ENCODE measurements around the gene TUBB6.

TUBB6 gene

DNA sequence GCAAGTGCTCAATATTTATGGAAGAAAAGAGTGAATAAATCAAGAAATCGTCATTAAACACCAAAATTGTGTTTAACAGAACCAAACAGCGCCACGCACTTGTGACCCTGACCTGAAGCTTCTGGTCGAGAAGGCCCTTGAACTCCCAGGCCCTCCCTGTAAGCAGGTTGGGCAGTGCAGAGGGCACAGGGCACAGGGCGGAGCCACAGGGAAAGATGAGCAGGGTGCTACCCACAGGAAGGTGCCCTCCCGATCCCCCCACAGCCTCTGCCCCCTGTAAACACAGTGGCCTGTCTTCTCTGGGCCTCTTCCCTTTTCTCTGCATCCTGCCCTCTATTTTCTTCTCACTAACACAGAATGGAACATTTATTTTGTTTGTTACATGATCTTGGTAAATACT is 16.9 kb upstream of the TUBB6 start:
- no peak for DNase-seq (ENCODE audit: low spot score)

DNA sequence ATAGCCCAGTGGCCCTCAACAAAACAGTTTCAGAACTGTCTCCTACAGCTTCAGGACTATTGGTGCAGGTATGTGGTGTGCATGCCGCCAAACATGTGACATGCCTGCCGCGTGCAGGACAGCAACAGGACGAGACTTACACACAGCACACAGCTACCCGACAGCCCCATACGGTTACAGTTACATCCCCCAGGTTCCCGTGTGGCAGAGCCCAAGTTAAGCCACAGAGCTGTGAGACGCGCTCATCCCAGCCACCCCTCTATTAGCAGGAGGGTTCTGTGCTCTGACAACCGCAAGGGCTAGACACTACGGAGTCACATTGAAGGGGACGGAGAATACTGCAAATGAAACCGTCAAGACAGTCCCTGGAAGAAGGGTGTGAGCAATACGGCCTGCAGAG is 16.4 kb upstream of the TUBB6 start:
- DNase-seq (ENCODE audit: low spot score): no peak

DNA sequence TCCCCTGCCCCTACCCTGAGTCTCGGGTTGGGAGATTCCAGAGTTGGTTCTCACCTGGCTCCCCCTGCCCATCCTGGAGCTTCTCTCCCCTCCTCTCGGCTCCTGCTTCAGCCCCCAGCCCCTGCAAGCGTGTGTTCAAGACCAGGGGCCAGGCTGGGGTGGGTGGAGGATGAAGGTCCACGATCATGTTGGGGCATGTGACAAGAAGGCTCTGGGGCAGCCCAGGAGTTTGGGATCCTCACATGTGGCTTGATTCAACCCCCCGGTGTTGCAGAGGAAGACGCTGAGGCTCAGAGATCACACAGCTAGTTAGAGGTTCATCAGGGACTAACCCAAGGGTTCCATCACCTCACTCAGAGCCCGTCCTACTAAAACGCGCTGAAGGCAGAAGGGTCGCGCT is 14.2 kb upstream of the TUBB6 start:
- DNase-seq (ENCODE audit: low spot score): no peak

DNA sequence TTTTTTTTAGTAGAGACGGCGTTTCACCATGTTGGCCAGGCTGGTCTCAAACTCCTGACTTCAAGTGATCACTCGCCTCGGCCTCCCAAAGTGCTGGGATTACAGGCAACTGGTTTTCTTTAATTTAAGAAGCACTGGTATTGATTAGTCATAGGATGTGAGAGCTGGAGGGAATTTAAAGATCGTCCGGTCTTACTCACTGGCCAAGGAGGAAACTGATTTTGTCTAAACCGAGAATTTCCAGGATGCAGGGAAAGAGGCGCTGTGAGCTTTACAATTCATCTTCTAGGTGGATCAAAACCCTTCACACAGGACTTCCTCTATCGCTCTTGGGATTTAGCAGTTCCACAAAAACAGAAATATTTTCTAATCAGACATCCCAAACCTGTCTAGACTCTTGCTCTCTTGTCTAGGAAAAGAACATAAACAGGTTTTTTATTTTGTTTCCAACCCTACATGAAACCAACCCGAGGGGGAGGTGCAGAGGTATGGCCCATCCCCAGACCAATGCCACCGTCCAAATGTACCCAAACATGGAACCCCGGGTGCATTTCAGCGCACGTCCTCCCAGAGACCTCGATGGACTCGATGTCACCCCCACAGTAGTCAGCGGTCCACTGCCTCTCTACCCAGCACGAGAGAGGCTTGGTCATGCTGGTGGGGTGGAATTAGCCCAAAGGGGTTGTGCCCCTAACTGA is 12.5 kb upstream of the TUBB6 start:
- DNase-seq (ENCODE audit: low spot score): no peak

DNA sequence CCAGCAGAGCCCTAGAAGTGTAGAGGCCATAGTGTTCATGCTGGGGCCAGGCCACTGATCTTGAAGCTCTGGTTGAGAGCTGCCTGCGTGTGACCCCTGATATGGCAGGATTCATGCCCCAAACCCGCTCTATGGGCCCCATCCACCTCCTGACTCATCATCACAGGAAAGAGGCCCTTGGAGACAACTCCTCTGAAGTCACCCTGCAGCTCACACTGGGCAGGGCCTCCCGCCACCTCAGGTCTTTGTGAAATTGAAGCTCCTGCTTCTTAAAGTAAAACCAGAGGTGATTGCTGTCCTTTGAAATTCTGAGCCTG is 12.0 kb upstream of the TUBB6 start:
- DNase-seq (ENCODE audit: low spot score): no peak

DNA sequence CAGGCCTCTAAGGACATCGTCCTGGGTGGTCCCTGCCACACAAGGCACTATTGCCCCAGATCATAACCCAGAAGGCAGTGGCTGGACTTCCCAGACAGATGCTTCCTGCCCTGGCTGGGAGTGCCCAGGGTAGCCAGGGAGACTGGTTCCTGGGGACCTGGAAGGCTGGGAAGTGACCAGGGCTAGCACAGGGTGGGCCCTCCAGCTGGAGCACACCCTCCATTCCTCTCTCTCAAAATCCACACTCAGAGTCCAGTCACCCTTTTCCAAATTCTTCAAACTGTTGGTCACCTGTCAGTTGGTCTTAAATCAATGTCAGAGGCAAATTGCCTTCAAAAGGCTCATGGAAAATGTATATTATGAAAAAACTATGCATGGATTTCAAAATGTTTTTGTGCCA is 11.6 kb upstream of the TUBB6 start:
- no peak for DNase-seq (ENCODE audit: low spot score)

DNA sequence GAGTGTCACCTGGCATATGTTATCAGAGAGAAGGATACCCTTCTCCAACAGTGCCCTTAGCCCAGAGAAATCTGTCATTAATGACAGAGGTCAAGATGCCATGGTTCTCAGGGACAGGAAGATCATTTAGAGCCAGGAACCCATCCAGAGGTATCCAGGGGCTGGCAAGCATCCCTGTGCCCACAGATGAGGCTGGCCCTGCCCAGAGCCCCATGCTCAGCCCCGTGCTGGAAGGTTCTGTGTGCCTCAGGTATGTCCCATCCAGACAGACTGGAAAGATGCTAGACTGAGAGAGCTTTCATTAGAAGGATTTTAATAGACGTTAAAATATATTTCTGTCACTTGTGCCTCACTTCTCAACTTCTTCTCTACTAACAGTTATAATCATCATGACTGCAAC is 8.2 kb upstream of the TUBB6 start:
- DNase-seq (ENCODE audit: low spot score): no peak

DNA sequence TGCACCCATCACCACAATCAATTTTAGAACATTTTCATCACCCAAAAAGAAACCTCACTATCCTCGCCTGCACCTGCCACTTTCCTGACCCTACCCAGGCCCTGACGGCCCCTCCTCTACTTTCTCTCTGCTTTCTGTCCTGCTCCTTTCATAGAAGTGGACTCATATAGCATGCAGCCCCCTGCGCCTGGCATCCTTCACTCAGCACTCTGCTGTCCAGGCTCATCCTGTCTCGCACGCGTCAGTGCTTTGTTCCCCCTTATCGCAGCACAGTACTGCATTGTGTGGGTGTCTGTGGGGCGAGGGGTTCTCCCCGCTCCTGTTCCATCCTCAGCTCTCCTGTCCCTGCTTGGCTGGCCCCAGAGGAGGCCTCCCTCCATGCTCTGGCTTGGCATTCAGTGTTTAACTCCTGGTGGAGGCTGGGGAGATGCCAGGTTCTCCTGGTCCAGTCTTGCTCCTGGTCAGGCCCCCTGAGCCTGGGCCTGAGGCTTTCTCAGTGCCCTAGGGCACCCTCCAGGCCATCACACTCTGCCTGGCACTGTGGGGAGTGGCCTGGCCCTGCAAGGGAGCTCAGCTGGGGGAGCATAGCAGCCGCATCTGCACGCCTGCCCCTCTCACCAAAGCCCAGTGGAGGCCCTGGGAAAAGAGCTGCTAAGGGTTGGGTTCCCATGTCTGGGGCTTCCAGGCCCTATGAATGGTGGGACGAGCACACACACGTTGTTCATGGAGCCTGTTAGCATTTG is 6.6 kb upstream of the TUBB6 start:
- DNase-seq (ENCODE audit: low spot score): no peak

DNA sequence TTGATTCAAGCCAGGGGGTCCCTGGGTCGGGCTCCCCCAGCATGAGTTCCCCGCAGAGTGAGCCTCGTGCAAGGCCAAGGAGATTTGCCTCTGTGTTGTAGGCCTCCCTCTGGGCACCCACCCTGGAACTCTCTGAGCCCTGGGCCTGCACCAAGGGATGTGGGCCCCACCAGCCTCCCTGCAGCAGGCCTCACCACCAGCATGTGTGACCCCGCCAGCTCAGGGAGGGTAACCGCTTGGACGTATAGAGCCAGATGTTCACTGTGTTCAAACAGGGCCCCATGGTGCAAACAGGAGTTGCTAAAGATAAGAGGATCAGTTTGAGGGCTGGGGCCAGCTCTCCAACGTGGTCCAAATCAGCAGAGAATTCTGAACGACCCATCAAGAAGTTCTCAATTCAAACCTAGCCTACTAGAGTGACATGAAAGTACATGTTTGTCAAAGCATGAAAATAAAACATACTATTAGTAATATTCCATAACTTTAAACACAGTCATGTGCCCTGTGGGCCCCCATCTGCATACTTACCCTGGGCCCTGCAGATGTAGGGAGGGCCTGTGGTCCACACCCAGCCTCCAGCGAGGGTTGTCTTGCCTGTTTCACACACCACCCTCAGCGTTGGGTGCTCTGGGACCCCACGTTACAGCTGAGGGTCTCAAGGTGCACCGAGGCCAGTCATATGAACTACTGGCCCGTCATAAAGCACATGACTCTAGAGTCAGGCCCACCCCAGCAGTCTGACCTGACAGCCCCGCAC is 5.5 kb upstream of the TUBB6 start:
- no peak for DNase-seq (ENCODE audit: low spot score)

DNA sequence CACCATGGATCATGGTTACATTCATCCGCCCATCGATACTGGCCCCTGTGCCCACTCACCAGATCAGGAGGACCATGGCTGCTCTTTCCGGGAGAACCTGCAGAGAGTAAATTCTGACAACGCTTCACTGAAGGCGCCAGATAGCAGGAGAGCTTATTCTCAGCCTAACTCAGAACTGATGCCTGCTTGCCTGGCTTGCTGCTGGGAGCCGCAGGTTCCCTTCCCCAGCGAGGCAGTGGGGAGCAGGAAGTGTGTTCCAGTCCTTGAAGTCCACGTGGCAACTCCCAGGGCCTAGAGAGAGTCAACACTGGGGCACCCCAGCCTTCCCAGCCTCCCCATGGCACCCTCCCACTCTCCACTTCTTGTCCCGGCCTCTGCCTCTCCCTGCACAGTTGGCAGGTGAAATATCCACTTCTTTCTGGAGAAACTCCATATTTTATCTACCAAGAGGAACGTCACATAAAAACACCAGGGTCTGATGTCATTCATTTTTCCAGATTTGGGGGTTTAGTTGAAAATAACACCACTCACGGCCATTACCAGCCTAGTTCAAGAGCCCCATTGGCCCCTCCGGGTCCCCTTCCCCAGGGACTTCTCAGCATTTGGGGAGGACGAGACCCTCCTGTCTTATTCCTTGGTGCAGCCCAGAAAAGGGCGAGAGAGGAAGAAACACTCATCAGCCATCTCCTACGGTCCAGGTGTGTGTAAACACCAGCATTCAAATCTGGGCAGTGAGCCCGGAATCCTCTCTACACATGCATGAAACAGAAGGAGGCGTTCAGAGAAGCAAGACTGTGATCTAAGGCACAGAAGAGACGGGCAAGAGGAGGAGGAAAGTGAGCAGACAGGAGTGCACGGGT is 3.5 kb upstream of the TUBB6 start:
- no peak for DNase-seq (ENCODE audit: low spot score)

DNA sequence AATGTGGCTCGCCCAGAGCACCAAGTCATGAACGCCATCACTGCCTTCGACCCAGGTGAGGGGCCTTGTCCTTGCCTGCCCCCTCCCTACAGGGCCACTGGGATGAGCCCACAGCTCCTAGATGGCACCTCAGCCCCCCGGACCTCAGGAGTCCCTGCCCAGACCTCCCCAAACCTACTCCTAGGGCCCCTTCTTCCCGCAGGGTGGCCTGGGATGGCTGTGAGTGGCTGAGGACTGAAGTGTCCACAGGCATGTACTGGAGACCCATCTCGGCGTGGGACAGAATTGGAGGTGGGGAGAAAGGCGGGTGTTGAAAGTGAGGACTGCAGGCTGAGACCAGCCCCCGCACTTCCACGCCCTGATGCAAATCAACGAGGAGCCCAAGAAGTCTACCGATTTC is 2.8 kb upstream of the TUBB6 start:
- no peak for DNase-seq (ENCODE audit: low spot score)

DNA sequence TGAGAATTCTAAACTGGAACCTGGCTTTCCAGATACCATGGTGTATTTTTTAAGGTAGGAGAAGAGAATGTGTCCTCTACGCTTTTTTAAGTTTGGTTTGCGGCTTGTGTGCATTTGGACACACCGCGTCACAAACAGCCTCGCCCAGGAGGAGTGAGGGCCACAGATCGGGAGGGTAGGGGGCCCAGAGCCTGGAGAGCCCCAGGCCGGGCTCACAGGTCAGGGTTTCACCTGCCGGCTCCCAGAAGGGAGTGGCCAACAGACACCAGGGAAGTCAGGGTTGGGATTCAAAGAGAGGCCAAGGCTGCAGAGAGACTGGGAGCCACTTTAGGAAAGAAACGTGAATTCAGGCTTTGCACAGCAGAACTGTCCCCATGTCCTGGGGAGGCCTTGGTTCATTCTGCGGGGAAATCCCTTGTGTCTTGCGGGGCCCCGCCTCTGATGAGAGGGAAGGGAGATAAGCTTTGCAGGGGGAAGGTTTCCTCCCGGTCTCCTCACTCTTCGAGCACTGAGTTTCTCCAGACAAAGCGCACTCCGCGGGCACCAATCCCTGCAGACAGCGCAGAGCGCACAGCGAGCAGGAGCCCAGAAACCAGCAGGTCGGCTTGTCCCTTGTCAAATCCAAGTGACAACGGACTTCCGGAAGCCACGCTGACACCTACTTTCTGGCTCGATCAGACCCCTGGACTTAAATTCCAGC is 2.0 kb upstream of the TUBB6 start:
- DNase-seq (ENCODE audit: low spot score): no peak

DNA sequence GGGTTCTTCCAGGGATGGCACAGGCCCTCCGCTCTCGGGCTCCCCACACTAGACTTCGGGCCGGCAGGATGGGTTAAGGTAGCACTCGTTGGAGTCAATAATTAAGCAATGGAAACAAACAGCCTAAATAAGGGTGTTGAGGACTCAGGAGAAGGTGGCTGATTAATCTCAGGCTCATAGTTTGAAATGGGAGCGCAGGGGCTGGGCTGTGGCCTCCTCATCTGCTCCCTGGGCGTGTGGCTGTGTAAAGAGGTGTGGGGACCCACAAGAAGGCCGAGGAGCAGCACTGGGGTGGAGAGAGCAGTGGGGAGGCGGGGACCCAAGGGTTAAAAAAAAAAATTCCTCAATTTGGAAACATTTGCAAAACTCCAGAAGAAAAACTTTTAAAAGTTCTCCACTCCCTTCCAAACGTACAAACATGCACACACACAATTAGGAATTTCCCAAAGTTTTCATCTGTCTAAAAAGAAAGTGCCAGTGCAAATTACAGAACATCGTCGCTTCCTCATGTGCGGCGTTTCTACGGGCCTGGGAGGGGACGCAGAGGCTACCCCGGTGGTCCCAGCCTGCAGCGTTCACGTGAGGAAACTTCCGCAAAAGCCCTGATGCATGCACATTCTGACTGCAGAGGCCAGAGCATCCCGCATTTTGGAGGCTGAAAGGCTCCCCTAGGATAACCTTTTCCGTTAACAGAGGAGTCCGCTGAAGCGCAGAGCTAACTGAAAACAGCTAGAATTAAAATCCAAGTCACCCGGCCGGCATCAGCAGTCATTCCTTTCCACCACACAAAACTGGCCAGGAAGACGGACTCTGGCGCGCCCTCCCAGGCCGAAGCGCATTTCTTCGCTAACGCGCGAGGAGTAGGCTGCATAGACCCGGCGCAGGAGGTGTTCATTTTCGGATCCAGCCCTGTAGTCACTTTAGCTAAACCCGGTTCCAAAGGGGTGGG is 1.0 kb upstream of the TUBB6 start:
- DNase-seq (ENCODE audit: low spot score): peak; percentile 28

DNA sequence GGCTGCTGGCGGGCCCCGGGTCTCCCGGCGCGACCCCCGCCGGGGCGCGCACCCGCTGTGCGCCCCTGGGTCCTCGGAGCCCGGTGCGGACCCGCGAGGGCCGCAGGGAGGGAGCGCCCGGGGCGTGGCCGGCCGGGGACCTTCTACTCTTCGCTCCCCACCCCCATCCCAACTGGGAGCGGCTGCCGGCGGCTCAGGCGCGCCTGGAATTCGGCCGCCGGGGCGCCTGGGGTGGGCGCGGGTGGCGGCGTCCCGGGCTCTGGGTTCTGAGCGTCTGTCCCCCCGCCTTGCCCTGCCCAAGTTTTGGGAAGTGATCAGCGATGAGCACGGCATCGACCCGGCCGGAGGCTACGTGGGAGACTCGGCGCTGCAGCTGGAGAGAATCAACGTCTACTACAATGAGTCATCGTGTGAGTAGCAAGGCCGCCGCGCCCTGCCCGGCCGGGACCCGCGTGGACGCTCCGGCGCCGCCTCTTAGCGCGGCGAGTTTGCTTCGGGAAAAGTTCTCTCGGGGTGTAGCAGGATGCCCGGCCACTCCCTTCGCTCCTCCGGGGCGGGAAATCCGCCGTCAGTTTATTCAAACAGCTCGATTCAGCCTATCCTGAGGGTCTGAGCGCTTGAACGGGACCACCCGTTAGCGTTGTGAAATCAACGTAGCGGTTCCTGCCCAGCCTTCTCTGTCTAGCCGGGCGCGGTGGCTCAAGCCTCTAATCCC is 502 bp downstream of the TUBB6 start:
- DNase-seq (ENCODE audit: low spot score): peak; percentile 80

DNA sequence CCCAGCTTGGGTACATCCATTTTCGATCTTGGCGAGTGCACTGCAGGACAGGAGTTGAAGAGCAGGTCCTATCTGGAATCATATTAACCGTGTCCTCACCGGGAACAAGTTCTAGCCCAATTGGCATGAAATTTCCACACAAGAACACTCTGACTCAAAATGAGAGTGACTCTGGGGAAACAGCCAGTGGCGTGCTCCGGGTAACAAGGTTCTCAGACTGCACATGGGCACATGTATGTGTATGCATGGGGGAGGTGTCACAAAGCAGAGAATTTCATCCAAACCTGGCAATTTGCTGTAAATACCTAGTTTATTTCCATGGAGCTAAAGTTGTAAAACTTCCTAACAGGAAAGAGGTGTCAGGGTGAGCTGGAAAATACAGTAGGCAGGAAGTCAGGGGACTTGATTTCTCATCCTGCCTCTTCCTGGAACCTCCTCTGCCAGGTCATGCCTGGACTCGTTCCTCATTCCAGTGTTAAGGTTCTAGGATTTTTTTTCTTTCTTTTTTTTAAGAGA is 1.7 kb downstream of the TUBB6 start:
- no peak for DNase-seq (ENCODE audit: low spot score)

DNA sequence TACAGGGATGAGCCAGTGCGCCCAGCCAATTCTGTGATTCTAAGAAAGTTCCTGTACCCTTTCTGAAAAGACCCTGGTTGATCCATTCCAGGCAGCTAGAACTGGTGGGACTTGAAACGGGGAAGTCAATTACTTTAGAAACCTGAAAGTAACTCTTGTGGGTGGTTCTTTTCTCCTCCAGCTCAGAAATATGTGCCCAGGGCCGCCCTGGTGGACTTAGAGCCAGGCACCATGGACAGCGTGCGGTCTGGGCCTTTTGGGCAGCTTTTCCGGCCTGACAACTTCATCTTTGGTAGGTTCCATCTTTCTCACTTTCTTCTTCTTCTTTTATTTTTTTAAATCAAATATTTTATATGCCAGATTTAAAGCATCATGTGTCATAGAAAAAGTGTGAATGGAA is 2.7 kb downstream of the TUBB6 start:
- DNase-seq (ENCODE audit: low spot score): no peak

DNA sequence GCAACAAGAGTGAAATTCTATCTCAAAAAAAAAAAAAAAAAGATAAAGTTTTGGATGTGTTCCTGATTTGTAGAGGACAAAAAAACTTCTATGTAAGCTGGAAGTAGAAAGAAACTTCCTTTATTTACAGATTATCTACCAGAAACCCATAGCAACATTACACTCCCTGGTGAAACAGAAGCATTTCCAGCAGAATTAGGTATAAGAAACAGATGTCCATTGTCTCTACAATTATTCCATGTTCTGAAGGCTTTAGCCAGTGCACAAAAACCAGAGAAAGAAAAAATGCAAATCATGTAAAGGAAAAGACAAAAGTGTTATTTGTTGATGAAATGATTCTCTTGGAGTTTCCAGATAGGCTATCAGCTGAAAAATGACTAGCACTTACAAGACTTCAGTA is 4.9 kb downstream of the TUBB6 start:
- no peak for DNase-seq (ENCODE audit: low spot score)

DNA sequence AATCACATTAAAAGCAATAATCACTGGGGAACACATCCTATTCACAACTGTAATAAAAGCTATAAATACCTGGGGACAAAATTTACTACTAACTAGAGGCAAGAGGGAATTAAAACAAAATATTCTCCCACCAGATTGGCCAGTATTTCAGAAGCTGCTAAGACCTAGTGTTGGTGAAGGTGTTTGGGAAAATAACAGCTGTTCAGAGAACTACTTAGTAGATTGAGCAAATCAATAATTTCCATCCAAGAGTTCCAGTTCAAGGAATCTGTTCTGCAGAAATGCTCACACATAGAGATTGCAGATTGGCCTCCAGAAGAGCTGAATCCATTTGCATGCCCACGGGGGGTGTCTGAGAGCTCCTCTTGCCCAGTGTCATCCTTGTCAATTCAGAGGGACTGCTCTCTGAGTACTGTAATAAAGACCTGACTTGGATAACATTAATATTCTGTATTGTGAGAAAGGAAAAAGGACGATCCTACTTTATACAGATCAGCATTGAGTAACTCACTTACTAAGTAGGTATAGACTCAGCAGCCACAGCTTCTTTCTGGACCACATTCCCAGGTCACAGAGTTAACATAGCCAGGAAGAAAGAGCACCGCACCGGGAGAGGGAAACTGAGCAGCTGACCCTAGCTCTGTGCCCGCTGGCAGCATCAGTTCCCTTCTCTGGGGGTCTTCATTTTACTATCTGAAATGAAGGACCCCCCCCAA is 5.6 kb downstream of the TUBB6 start:
- DNase-seq (ENCODE audit: low spot score): no peak
